Measurements from ENCODE around the gene SYNC.

The SYNC gene

GRCh38 chr1:32705516-32705915 lies 2.9 kb upstream of the SYNC start:
- H2BK15ac ChIP-seq (ENCODE audit: low read length), result no peak overlapping the region
- peaks cover 10 to 16% of the 10 kb centered on the region in 2 donors for H3K4me1 ChIP-seq (ENCODE audit: control insufficient read depth in 2 of 2, insufficient read depth in 1 of 2, low read depth in 1 of 2, low read length in 2 of 2)
- no peak for DNase-seq (ENCODE audit: low spot score)
- H3K27me3 ChIP-seq (ENCODE audit: control insufficient read depth in 3 of 3, insufficient read depth in 3 of 3, low read depth in 1 of 3, low read length in 3 of 3), result peaks cover 3 to 50% (median 29%) of the 10 kb centered on the region in 3 experiments
- H3K9ac ChIP-seq (ENCODE audit: low read depth, low read length, poor library complexity), result no peak overlapping the region
- H3K14ac ChIP-seq (ENCODE audit: low read length), result no peak overlapping the region
- no CpG with 5 or more reads among the region's 7 CpGs for WGBS, 2 donors (ENCODE audit: extremely low coverage in 2 of 2, insufficient read length in 2 of 2, insufficient replicate concordance in 1 of 2)
- H2BK12ac ChIP-seq (ENCODE audit: low read length), result no peak overlapping the region
- H3K4ac ChIP-seq (ENCODE audit: low read length), result no peak overlapping the region
- peaks cover 2% of the 10 kb centered on the region for H3K79me1 ChIP-seq (ENCODE audit: low read depth, low read length)
- no peak overlapping the region for H2BK120ac ChIP-seq (ENCODE audit: low read depth, low read length)
- H3K9me3 ChIP-seq (replicated peaks in 1 of 2; ENCODE audit: control insufficient read depth in 2 of 2, insufficient read depth in 1 of 2, low read depth in 1 of 2, low read length in 2 of 2), result peaks cover 0 to 4% of the 10 kb centered on the region in 2 donors
- no peak overlapping the region for H2AK5ac ChIP-seq (ENCODE audit: low read depth, low read length)
- no peak overlapping the region for H3K18ac ChIP-seq (ENCODE audit: low read length)
- no peak overlapping the region for H3K23ac ChIP-seq (ENCODE audit: low read depth, low read length, poor library complexity)
- no peak overlapping the region for H2AFZ ChIP-seq (ENCODE audit: low read length)
- H3K27ac ChIP-seq (replicated peaks; ENCODE audit: low read length), result no peak overlapping the region
- no peaks in the 10 kb centered on the region for H3K36me3 ChIP-seq (replicated peaks in 1 of 2; ENCODE audit: control insufficient read depth in 2 of 2, insufficient read depth in 2 of 2, low read length in 2 of 2)
- no peak overlapping the region for H2BK5ac ChIP-seq (ENCODE audit: low read length)
- no peak overlapping the region for H3K4me2 ChIP-seq (ENCODE audit: insufficient read depth, low read length, poor library complexity, severe bottlenecking)
- H4K91ac ChIP-seq (ENCODE audit: low read depth, low read length, poor library complexity), result no peak overlapping the region
- H4K8ac ChIP-seq (ENCODE audit: low read depth, low read length), result no peak overlapping the region
- no peak overlapping the region for H3K4me3 ChIP-seq (ENCODE audit: low read length in 2 of 2)

- H2BK12ac ChIP-seq (ENCODE audit: low read length), result no peak overlapping the region
- no peak overlapping the region for H3K23ac ChIP-seq (ENCODE audit: low read depth, low read length, poor library complexity)
- no peak overlapping the region for H2BK120ac ChIP-seq (ENCODE audit: low read depth, low read length)
- no CpG with 5 or more reads among the region's 18 CpGs for WGBS, 2 donors (ENCODE audit: extremely low coverage in 2 of 2, insufficient read length in 2 of 2, insufficient replicate concordance in 1 of 2)
- no peak overlapping the region for H3K9ac ChIP-seq (ENCODE audit: low read depth, low read length, poor library complexity)
- peaks cover 3 to 50% (median 29%) of the 10 kb centered on the region in 3 experiments for H3K27me3 ChIP-seq (ENCODE audit: control insufficient read depth in 3 of 3, insufficient read depth in 3 of 3, low read depth in 1 of 3, low read length in 3 of 3)
- no peaks in the 10 kb centered on the region for H3K36me3 ChIP-seq (replicated peaks in 1 of 2; ENCODE audit: control insufficient read depth in 2 of 2, insufficient read depth in 2 of 2, low read length in 2 of 2)
- H2AFZ ChIP-seq (ENCODE audit: low read length), result peak overlapping the region; percentile 89
- H2BK5ac ChIP-seq (ENCODE audit: low read length), result no peak overlapping the region
- no peak overlapping the region for H3K14ac ChIP-seq (ENCODE audit: low read length)
- no peak for DNase-seq (ENCODE audit: low spot score)
- H3K79me1 ChIP-seq (ENCODE audit: low read depth, low read length), result peaks cover 2% of the 10 kb centered on the region
- H4K8ac ChIP-seq (ENCODE audit: low read depth, low read length), result no peak overlapping the region
- no peak overlapping the region for H2AK5ac ChIP-seq (ENCODE audit: low read depth, low read length)
- no peak overlapping the region for H3K4ac ChIP-seq (ENCODE audit: low read length)
- peaks cover 10 to 16% of the 10 kb centered on the region in 2 donors for H3K4me1 ChIP-seq (ENCODE audit: control insufficient read depth in 2 of 2, insufficient read depth in 1 of 2, low read depth in 1 of 2, low read length in 2 of 2)
- no peak overlapping the region for H3K4me3 ChIP-seq (ENCODE audit: low read length in 2 of 2)
- no peak overlapping the region for H3K27ac ChIP-seq (replicated peaks; ENCODE audit: low read length)
- no peak overlapping the region for H4K91ac ChIP-seq (ENCODE audit: low read depth, low read length, poor library complexity)
- H3K18ac ChIP-seq (ENCODE audit: low read length), result peak overlapping the region; percentile 49
- no peak overlapping the region for H3K4me2 ChIP-seq (ENCODE audit: insufficient read depth, low read length, poor library complexity, severe bottlenecking)
- H2BK15ac ChIP-seq (ENCODE audit: low read length), result no peak overlapping the region
- H3K9me3 ChIP-seq (replicated peaks in 1 of 2; ENCODE audit: control insufficient read depth in 2 of 2, insufficient read depth in 1 of 2, low read depth in 1 of 2, low read length in 2 of 2), result peaks cover 0 to 4% of the 10 kb centered on the region in 2 donors
Measured at GRCh38 chr1:32703479-32704291, 1.1 kb upstream of the SYNC start.

DNA sequence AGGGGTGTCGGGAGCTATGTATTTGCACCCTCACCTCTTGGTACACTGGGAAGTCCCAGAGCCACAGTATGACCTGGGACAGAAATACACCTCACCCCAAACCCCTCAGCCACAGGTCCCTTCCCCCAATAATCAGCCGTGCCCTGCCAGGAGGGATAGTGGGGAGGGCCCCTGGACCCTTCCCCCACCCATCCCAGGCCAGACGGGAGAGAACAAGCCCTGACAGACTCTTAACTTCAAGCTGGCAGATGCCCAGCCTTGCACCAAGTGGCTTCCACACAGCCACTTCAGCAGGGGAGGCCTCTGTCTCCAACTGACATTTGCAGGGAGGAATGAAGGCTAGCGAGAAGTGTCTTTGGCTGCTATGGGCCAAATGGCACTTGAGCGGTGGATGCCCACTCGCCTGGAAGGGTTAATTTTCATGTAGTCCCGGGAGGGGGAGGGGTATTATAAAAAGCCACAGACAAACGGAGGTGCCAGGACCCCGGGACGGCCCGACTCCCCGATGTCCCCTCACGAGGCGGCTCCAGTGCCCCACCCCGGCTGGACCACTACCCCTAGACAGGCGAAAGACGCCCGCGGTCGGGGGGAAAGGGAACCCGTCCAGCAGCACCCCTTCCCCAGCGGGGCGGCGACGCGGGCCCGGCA lies 495 bp downstream of the SYNC start:
- H3K36me3 ChIP-seq (replicated peaks in 1 of 2; ENCODE audit: control insufficient read depth in 2 of 2, insufficient read depth in 2 of 2, low read length in 2 of 2), result no peaks in the 10 kb centered on the region
- H2BK5ac ChIP-seq (ENCODE audit: low read length), result no peak overlapping the region
- H3K79me1 ChIP-seq (ENCODE audit: low read depth, low read length), result peaks cover 2% of the 10 kb centered on the region
- H2AFZ ChIP-seq (ENCODE audit: low read length), result peak overlapping the region; percentile 89
- peak overlapping the region; percentile 71 for H3K4me2 ChIP-seq (ENCODE audit: insufficient read depth, low read length, poor library complexity, severe bottlenecking)
- peaks cover 3 to 50% (median 29%) of the 10 kb centered on the region in 3 experiments for H3K27me3 ChIP-seq (ENCODE audit: control insufficient read depth in 3 of 3, insufficient read depth in 3 of 3, low read depth in 1 of 3, low read length in 3 of 3)
- H4K8ac ChIP-seq (ENCODE audit: low read depth, low read length), result no peak overlapping the region
- H2BK120ac ChIP-seq (ENCODE audit: low read depth, low read length), result no peak overlapping the region
- no peak overlapping the region for H3K23ac ChIP-seq (ENCODE audit: low read depth, low read length, poor library complexity)
- no CpG with 5 or more reads among the region's 27 CpGs for WGBS, 2 donors (ENCODE audit: extremely low coverage in 2 of 2, insufficient read length in 2 of 2, insufficient replicate concordance in 1 of 2)
- H3K4me3 ChIP-seq (ENCODE audit: low read length in 2 of 2), result peak overlapping the region; percentile 32 to 34
- H3K18ac ChIP-seq (ENCODE audit: low read length), result peak overlapping the region; percentile 57
- no peak overlapping the region for H4K91ac ChIP-seq (ENCODE audit: low read depth, low read length, poor library complexity)
- H2BK15ac ChIP-seq (ENCODE audit: low read length), result no peak overlapping the region
- H3K4me1 ChIP-seq (ENCODE audit: control insufficient read depth in 2 of 2, insufficient read depth in 1 of 2, low read depth in 1 of 2, low read length in 2 of 2), result peaks cover 10 to 16% of the 10 kb centered on the region in 2 donors
- no peak overlapping the region for H2AK5ac ChIP-seq (ENCODE audit: low read depth, low read length)
- no peak overlapping the region for H2BK12ac ChIP-seq (ENCODE audit: low read length)
- H3K9ac ChIP-seq (ENCODE audit: low read depth, low read length, poor library complexity), result no peak overlapping the region
- DNase-seq (ENCODE audit: low spot score), result no peak
- no peak overlapping the region for H3K14ac ChIP-seq (ENCODE audit: low read length)
- H3K9me3 ChIP-seq (replicated peaks in 1 of 2; ENCODE audit: control insufficient read depth in 2 of 2, insufficient read depth in 1 of 2, low read depth in 1 of 2, low read length in 2 of 2), result peaks cover 0 to 4% of the 10 kb centered on the region in 2 donors
- no peak overlapping the region for H3K4ac ChIP-seq (ENCODE audit: low read length)
- no peak overlapping the region for H3K27ac ChIP-seq (replicated peaks; ENCODE audit: low read length)

- Histone ChIP-seq H3K9ac (ENCODE audit: low read depth, low read length, poor library complexity) (no peak overlapping the region), H3K4me3 (ENCODE audit: low read length in 2 of 2) (no peak overlapping the region), H3K27ac (replicated peaks; ENCODE audit: low read length) (no peak overlapping the region)
Measured at GRCh38 chr1:32701421-32701911, 1.1 kb downstream of the SYNC start.

More at GRCh38 chr1:32701421-32701911, 1.1 kb downstream of the SYNC start:
- Histone ChIP-seq H4K8ac (ENCODE audit: low read depth, low read length) (no peak overlapping the region), H3K23ac (ENCODE audit: low read depth, low read length, poor library complexity) (no peak overlapping the region), H2BK15ac (ENCODE audit: low read length) (no peak overlapping the region), H2AFZ (ENCODE audit: low read length) (peak overlapping the region; percentile 89), H3K4me1 (ENCODE audit: control insufficient read depth in 2 of 2, insufficient read depth in 1 of 2, low read depth in 1 of 2, low read length in 2 of 2) (peaks cover 10 to 16% of the 10 kb centered on the region in 2 donors), H3K79me1 (ENCODE audit: low read depth, low read length) (peaks cover 2% of the 10 kb centered on the region), H2BK5ac (ENCODE audit: low read length) (no peak overlapping the region), H3K14ac (ENCODE audit: low read length) (no peak overlapping the region), H3K9me3 (replicated peaks in 1 of 2; ENCODE audit: control insufficient read depth in 2 of 2, insufficient read depth in 1 of 2, low read depth in 1 of 2, low read length in 2 of 2) (peaks cover 0 to 4% of the 10 kb centered on the region in 2 donors), H3K4ac (ENCODE audit: low read length) (no peak overlapping the region), H2AK5ac (ENCODE audit: low read depth, low read length) (peak overlapping the region; percentile 15), H3K18ac (ENCODE audit: low read length) (no peak overlapping the region), H3K27me3 (ENCODE audit: control insufficient read depth in 3 of 3, insufficient read depth in 3 of 3, low read depth in 1 of 3, low read length in 3 of 3) (peaks cover 3 to 47% (median 29%) of the 10 kb centered on the region in 3 experiments), H2BK12ac (ENCODE audit: low read length) (no peak overlapping the region), H3K36me3 (replicated peaks in 1 of 2; ENCODE audit: control insufficient read depth in 2 of 2, insufficient read depth in 2 of 2, low read length in 2 of 2) (no peaks in the 10 kb centered on the region), H4K91ac (ENCODE audit: low read depth, low read length, poor library complexity) (no peak overlapping the region), H3K4me2 (ENCODE audit: insufficient read depth, low read length, poor library complexity, severe bottlenecking) (no peak overlapping the region), H2BK120ac (ENCODE audit: low read depth, low read length) (no peak overlapping the region)
- no peak for DNase-seq (ENCODE audit: low spot score)
- no CpG with 5 or more reads among the region's 6 CpGs for WGBS, 2 donors (ENCODE audit: extremely low coverage in 2 of 2, insufficient read length in 2 of 2, insufficient replicate concordance in 1 of 2)
